Body of pancreas (tissue), 4 donors: ENCODE results near the gene AFAP1L1.

Experiments
- CTCF ChIP-seq, 7 experiments: fragments of 450-650 bp in 4 of 7; fragments of 200-600 bp in 3 of 7; sonication (generic) in 3 of 7; IDR thresholded peaks; one replicate each; pipeline ENCODE4 v1.5.1; 2016 to 2019; ENCODE audit warnings: antibody characterized with exemption in 7 of 7
- POLR2A ChIP-seq, 3 donors: fragments of 450-650 bp; IDR thresholded peaks; one replicate each; pipeline ENCODE4 v1.6.1; 2016; ENCODE audit warnings: antibody characterized with exemption in 3 of 3, mild to moderate bottlenecking in 2 of 3

- no peak for TF ChIP-seq CTCF (IDR thresholded peaks at IDR 0.05)
- no peak for TF ChIP-seq POLR2A (IDR thresholded peaks at IDR 0.05)
Measured at GRCh38 chr5:149356391-149356790, 84.7 kb downstream of the AFAP1L1 start.
